Stimulated activated CD4-positive, alpha-beta T cell treated with anti-CD3 and anti-CD28 coated beads, Interleukin-4, amount 100 ng/mL, for 1 hour (primary cell): ENCODE results near the gene IGF2BP3.
"Not testable (repeated sequence)": the region's sequence is repeated elsewhere in the genome, so short reads cannot be mapped to it uniquely, and the experiment has no call there.

Experiments
- DNase-seq: peaks from one replicate; pipeline ENCODE4 v3.0.0-alpha.2; 2020

The IGF2BP3 gene

DNA sequence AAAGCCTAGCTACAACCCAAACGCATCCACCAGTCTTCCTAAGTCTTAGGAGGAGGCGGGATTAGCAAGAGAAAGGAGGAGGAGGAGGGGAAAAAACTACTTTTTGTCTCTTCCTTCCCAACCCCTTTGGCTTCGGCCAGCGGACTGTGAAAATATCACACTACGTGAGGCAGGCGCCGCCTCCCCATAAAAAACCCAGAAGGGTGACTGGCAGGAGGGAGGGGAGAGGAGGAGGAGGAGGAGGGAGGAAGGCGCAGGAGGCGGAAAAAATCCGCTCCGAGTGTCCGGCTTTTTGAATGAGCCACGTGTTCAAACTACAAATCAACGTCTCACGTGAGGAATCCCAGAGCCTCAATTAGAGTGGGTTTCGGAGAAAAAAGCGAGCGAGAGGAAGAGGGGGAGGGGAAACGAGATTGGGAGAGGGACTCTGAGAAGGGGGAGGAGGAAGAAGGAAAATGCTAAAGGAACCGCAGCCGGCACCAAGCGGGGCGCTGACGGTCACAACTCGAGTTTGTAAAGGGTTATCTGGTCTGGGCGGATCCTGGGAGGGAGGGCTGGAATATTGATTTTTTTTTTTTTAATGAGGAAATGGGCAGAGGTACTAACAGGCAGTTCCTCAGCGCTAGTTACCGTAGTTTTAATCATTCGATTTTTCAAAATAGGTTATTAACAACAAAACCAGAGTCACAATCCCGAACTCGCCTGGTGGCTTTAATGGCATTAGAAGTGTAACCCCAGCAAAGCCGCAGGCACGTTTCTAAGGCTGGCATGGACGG lies at the start of gene IGF2BP3:
Gene IGF2BP3 (minus strand): TSS at position 162 of the 776 bp plus-strand sequence. CDS start 381 bp downstream, outside the sequence.
- peak; percentile 26 for DNase-seq

- no peak for DNase-seq
Measured at GRCh38 chr7:23514755-23515154, 44.5 kb upstream of the IGF2BP3 start.

GRCh38 chr7:23513746-23514145 lies 43.5 kb upstream of the IGF2BP3 start:
- DNase-seq, result not testable (repeated sequence)

GRCh38 chr7:23494009-23494408 lies 23.7 kb upstream of the IGF2BP3 start:
- no peak for DNase-seq

DNA sequence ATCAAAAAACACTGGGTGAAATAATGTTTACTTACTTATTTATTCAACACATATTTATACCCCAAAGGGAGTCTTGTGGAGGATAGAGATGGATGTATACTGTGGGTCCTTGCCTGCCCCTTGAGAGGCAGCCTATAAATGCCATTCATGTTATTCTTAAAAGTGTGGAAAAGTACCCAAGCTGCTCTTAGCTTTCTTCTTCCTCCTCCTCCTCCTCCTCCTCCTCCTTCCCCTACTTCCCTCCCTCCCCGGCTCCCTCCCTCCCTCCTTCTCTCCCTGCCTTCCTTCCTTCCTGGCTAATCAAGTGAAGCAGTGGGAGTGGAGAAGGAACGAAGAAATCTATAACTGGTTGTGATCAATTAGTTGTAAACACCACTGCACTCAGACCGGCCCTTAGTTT lies 21.2 kb upstream of the IGF2BP3 start:
- DNase-seq, result no peak

DNA sequence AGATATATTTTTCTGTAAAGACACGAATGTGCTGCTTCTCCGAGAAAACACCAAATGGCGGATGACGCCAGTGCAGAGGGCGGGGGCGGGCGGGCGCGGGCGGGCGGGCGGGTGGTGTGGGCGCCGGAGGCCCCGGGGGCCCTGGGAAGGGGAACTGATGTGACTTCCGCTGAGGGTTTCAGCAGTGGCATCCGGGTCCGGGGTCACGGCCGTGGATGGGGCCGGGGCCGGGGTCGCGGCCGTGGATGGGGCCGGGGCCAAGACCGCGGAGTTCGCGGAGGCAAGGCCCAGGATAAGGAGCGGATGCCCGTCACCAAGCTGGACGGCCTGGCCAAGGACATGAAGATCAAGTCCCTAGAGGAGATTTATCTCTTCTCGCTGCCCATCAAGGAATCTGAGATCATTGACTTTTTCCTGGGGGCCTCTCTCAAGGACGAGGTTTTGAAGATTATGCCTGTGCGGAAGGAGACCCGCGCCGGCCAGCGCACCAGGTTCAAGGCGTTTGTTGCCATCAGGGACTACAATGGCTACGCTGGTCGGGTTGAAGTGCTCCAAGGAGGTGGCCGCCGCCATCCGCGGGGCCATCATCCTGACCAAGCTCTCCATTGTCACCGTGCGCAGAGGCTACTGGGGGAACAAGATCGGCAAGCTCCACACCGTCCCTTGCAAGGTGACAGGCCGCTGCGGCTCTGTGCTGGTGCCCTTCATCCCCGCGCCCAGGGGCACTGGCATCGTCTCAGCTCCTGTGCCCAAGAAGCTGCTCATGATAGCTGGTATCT lies 20.3 kb upstream of the IGF2BP3 start:
- peak; percentile 54 for DNase-seq

DNA sequence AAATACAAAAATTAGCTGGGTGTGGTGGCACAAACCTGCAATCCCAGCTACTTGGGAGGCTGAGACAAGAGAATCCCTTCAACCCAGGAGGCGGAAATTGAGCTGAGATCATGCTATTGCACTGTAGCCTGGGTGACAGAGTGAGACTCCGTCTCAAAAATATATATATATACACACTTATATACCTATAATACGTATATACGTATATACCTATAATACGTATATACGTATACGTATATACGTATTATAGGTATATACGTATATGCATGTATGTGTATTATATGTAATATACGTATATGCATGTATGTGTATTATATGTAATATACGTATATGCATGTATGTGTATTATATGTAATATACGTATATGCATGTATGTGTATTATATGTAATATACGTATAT lies 18.4 kb upstream of the IGF2BP3 start:
- DNase-seq, result not testable (repeated sequence)

GRCh38 chr7:23487670-23488069 lies 17.4 kb upstream of the IGF2BP3 start:
- no peak for DNase-seq

- DNase-seq, result no peak
Measured at GRCh38 chr7:23486002-23486773, 15.9 kb upstream of the IGF2BP3 start.

GRCh38 chr7:23482686-23483085 lies 12.4 kb upstream of the IGF2BP3 start:
- no peak for DNase-seq

GRCh38 chr7:23477962-23478866 lies 7.9 kb upstream of the IGF2BP3 start:
- no peak for DNase-seq

DNA sequence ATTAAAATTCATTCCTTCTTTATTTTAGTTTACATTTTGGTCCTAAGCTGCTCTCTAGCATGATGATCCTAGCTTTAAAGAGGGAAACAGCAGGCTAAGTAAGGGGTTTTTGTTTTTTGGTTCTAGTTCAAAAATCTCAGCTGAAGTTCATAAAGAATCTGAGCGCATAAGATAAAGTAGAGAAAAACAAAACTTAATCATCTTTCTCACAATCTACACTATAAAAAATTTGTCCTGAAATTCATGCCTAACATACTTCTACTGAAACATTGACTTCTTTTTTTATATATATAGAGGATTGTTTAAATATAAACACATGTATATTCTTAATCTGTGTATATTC lies 6.8 kb upstream of the IGF2BP3 start:
- DNase-seq, result no peak

- DNase-seq, result no peak
Measured at GRCh38 chr7:23476286-23477156, 6.2 kb upstream of the IGF2BP3 start.

GRCh38 chr7:23475576-23475839 lies 5.2 kb upstream of the IGF2BP3 start:
- DNase-seq, result no peak

GRCh38 chr7:23474829-23475575 lies 4.7 kb upstream of the IGF2BP3 start:
- no peak for DNase-seq

DNA sequence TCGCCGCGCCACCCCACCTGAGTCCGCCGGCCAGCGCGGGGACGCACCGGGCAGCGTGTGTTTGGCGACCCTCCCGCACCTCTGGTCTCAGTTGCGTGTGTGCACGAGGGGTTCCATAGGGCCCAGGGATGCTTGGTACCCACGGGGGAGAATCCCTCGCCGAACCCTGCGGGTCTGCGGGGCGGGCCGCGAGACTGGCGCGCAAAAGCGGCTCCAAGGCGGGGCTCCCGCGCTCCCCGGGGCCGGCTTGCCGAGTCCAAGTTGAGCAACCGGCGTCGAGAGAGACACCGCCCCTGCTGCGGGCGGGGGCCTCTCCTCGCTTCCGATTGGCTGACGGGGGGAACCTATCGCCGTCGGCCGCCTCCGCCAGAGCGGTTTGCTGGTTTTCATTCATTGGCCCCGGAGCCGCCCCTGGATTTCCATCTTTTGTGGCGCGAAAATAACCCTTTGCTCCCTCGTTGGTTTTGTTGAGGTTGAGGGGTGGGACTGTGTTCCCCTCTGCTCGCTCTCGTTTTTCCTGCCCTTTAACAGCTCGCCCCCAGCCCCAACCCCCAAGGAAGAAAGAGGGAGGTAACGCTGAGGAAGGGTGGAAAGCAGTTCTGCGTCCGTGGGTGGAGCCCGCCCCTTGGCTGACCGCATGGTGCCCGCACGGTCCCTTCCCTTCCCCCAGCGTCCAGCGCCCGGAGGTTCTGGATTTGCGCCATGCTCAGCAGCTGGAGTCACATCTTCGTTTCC lies 4.0 kb upstream of the IGF2BP3 start:
- peak; percentile 60 for DNase-seq

GRCh38 chr7:23473844-23474093 lies 3.5 kb upstream of the IGF2BP3 start:
- no peak for DNase-seq

GRCh38 chr7:23472956-23473843 lies 2.9 kb upstream of the IGF2BP3 start:
- DNase-seq, result no peak

DNA sequence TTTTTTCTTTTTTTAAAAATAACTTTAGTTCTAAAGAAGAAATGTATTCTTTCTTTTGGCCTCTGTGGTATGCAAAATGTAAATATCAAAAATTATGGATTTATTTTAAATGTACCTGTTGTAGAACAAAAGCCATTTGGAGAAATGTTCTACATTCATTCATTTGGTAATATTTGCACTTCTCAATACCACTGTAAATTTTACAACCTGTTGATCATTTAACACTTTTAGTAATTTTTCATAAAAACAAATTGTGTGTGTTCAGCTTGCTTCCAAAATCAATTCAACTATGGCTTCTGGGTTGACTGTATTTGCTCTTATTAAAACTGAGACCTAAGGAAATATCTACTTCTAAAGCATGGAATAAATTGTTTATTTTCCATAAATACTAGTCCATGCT lies 2.3 kb upstream of the IGF2BP3 start:
- DNase-seq, result no peak

GRCh38 chr7:23472046-23472445 lies 1.8 kb upstream of the IGF2BP3 start:
- DNase-seq, result no peak
